Endothelial cell of umbilical vein (primary cell): ENCODE data around the gene CCDC184.

Source experiments
- CTCF ChIP-seq, 2 donors: IDR thresholded peaks; 1 replicate in 1 of 2; 2 replicates in 1 of 2; pipeline ENCODE4 v1.5.1; 2011; ENCODE audit warnings: low read length in 2 of 2, mild to moderate bottlenecking in 2 of 2, moderate library complexity in 2 of 2, control low read depth in 1 of 2, inconsistent platforms in 1 of 2, low read depth in 1 of 2; ENCODE audit not compliant: insufficient read depth in 1 of 2; ENCODE audit errors: extremely low read depth in 1 of 2
- EZH2 ChIP-seq: IDR thresholded peaks from 2 replicates; pipeline ENCODE4 v1.6.1; 2012; ENCODE audit warnings: borderline replicate concordance, low read depth, mild to moderate bottlenecking, moderate library complexity, low read length, inconsistent platforms; ENCODE audit not compliant: severe bottlenecking
- MYC ChIP-seq: IDR thresholded peaks from one replicate; pipeline ENCODE4 v1.6.1; 2011; ENCODE audit warnings: mild to moderate bottlenecking, low read depth, low read length
- POLR2A ChIP-seq: IDR thresholded peaks from 2 replicates; pipeline ENCODE4 v1.6.1; 2012; ENCODE audit warnings: low read depth, mild to moderate bottlenecking, control low read depth, low read length
- POLR2AphosphoS5 ChIP-seq: IDR thresholded peaks from 2 replicates; pipeline ENCODE4 v1.6.1; 2012; ENCODE audit warnings: low read depth, mild to moderate bottlenecking, control low read depth, low read length, moderate library complexity; ENCODE audit not compliant: insufficient read depth

GRCh38 chr12:48219631-48220030 is 36.2 kb downstream of the CCDC184 start:
- TF ChIP-seq CTCF (IDR thresholded peaks at IDR 0.05; ENCODE audit: extremely low read depth in 1 of 2, insufficient read depth in 1 of 2, low read depth in 1 of 2, low read length in 2 of 2): no peak
- TF ChIP-seq POLR2A: no peak
- TF ChIP-seq EZH2: no peak
- TF ChIP-seq POLR2AphosphoS5: no peak
- TF ChIP-seq MYC: no peak
